RWPE2 (cell line): ENCODE measurements around the gene AIDA.
A peak's percentile ranks its signal among the peaks of the same experiment; 100 is the strongest.

Experiments used
- ATAC-seq: fragments of 200-7000 bp; cut with Tn5 transposase; 3 replicates; pipeline ENCODE4 v1.9.1; 2021; ENCODE audit warnings: low read depth
- DNase-seq: peaks from one replicate; pipeline ENCODE4 v3.0.0-alpha.2; 2020; ENCODE audit warnings: low spot score
- H3K27ac ChIP-seq: fragments of 450-650 bp; 2 replicates; pipeline ENCODE4 v1.5.1; 2017; ENCODE audit warnings: mild to moderate bottlenecking; ENCODE audit not compliant: poor library complexity, severe bottlenecking
- H3K27me3 ChIP-seq: fragments of 250-450 bp; sonication (Bioruptor Pico); 2 replicates; pipeline ENCODE4 v1.5.1; 2021; ENCODE audit warnings: mild to moderate bottlenecking, moderate library complexity; ENCODE audit not compliant: insufficient read depth, poor library complexity, severe bottlenecking
- H3K36me3 ChIP-seq: fragments of 250-450 bp; sonication (Bioruptor Pico); 2 replicates; pipeline ENCODE4 v1.5.1; 2020; ENCODE audit warnings: low read depth, mild to moderate bottlenecking, moderate library complexity
- H3K4me1 ChIP-seq: fragments of 250-450 bp; sonication (Bioruptor Pico); 2 replicates; pipeline ENCODE4 v1.5.1; 2021; ENCODE audit warnings: mild to moderate bottlenecking, moderate library complexity; ENCODE audit not compliant: insufficient read depth, poor library complexity, severe bottlenecking
- H3K4me3 ChIP-seq: fragments of 250-450 bp; sonication (Bioruptor Pico); 2 replicates; pipeline ENCODE4 v1.5.1; 2021; ENCODE audit warnings: mild to moderate bottlenecking, moderate library complexity; ENCODE audit not compliant: severe bottlenecking
- H3K9me3 ChIP-seq: fragments of 250-450 bp; sonication (Bioruptor Pico); 2 replicates; pipeline ENCODE4 v1.5.1; 2021; ENCODE audit warnings: mild to moderate bottlenecking, moderate library complexity; ENCODE audit not compliant: severe bottlenecking
- TF ChIP-seq, protein P1 (sequence below): fragments of 450-650 bp; IDR thresholded peaks from one replicate; pipeline ENCODE4 v1.5.1; 2017; ENCODE audit warnings: mild to moderate bottlenecking, moderate library complexity; ENCODE audit not compliant: poor library complexity, severe bottlenecking

Gene AIDA, protein sequence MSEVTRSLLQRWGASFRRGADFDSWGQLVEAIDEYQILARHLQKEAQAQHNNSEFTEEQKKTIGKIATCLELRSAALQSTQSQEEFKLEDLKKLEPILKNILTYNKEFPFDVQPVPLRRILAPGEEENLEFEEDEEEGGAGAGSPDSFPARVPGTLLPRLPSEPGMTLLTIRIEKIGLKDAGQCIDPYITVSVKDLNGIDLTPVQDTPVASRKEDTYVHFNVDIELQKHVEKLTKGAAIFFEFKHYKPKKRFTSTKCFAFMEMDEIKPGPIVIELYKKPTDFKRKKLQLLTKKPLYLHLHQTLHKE

DNA sequence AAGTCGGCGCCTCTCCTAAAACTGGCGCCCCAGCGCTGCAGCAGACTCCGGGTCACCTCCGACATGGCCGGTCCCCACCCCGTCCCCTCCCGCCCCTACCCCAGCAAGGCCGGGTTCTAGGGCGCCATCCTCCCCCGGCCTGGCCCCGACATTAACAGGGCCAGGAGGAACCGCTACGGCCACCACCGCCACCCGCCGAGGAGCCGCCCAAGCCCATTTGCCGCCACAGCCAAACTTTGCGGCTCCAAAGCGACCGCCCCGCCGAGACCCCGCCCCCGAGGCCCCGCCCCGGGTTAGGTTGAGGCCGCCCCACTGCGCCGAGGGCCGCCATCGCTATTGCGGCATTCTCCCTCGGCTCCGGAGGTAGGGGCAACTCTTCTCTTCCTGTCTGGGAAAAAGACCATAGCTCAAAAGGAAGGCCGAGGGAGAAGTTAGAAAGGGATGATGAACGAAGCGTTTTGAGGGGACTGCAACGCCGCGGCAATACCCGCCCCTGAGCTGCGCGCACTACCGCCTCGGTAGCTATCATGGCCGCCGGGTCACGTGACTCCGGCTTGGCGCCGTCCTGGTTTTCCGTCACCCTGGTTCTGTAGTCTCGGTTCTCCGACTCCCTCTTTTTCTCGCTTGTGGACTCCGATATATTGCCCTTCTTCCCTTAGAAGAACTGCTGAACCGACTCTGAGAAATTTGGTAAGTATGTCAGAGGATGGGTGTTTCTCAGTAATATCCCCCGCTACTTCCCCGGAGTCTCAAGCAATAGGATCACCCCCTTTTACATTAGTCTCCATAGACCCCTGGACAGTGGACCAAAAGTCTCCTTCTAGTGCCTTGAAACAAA is at the start of gene AIDA, which contains the start of gene BROX:
Gene AIDA, minus strand, starts transcription at position 239 of the 838 bp plus-strand sequence. Its CDS starts 174 bp downstream, at position 65.
Gene BROX, plus strand, starts transcription at position 312 of the 838 bp plus-strand sequence. CDS start 3,136 bp downstream, outside the sequence.
- H3K27ac ChIP-seq = peak within 1 kb of the TSS; percentile 88
- H3K4me1 ChIP-seq = peaks cover 9% of the 10 kb centered on the region
- H3K36me3 ChIP-seq = peaks cover 8% of the 10 kb centered on the region
- TF ChIP-seq, protein P1, sequence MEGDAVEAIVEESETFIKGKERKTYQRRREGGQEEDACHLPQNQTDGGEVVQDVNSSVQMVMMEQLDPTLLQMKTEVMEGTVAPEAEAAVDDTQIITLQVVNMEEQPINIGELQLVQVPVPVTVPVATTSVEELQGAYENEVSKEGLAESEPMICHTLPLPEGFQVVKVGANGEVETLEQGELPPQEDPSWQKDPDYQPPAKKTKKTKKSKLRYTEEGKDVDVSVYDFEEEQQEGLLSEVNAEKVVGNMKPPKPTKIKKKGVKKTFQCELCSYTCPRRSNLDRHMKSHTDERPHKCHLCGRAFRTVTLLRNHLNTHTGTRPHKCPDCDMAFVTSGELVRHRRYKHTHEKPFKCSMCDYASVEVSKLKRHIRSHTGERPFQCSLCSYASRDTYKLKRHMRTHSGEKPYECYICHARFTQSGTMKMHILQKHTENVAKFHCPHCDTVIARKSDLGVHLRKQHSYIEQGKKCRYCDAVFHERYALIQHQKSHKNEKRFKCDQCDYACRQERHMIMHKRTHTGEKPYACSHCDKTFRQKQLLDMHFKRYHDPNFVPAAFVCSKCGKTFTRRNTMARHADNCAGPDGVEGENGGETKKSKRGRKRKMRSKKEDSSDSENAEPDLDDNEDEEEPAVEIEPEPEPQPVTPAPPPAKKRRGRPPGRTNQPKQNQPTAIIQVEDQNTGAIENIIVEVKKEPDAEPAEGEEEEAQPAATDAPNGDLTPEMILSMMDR = no peak
- H3K9me3 ChIP-seq = no peaks in the 10 kb centered on the region
- no peaks in the 10 kb centered on the region for H3K27me3 ChIP-seq
- DNase-seq (peak; percentile 74), ATAC-seq (peak; percentile 77)
- peak within 1 kb of the TSS; percentile 52 for H3K4me3 ChIP-seq

DNA sequence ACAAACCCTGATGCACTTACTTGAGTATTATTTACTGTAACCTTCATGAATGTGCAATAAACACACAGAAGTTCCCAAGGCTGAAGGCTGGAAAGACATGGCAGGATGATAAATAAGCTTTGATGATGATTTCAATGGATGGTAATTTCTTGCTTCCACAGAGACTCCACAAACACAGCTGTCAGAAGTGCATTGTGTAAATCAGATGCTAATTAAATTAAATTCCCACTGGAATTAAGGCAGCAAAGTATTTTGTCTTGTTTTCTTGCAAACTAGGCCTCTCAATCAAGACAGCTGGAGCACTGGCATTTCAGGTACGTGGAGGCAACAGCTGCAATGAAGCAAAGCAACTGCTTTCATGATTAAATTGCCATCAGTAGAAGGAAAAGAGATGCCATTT is 48.8 kb upstream of the AIDA start:
- Histone ChIP-seq H3K9me3 (no peaks in the 10 kb centered on the region), H3K4me1 (no peaks in the 10 kb centered on the region), H3K4me3 (no peak overlapping the region), H3K27ac (no peak overlapping the region), H3K36me3 (no peaks in the 10 kb centered on the region), H3K27me3 (no peaks in the 10 kb centered on the region)
- TF ChIP-seq, protein P1 = no peak
- no peak for DNase-seq
- ATAC-seq = no peak

DNA sequence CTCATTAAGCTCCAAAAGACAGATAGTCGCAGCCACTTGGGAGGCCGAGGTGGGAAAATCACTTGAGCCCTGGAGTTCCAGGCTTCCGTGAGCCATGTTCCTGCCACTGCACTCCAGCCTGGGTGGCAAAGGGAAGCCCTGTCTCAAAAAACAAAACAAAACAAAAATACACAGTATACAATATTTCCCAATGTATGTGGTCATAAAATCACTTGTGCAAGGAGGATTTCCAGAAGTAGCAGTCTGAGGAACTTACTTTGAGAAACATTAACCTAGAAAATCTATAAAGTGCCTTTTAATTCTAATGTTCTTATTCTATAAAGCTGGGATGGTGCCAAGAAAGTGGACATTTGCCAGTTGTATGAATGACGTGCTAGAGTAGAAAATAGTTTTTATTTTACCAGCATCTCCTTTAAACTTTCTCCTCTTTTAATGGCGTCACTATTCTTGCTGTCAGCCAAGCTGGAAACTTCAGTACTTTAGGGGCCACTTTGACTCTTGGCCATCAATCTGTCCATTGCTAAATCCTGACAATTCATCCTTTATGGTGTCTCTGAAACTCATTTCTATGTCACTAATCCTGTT is 47.3 kb upstream of the AIDA start:
- Histone ChIP-seq H3K9me3 (no peaks in the 10 kb centered on the region), H3K27me3 (no peaks in the 10 kb centered on the region), H3K4me3 (no peak overlapping the region), H3K36me3 (no peaks in the 10 kb centered on the region), H3K4me1 (no peaks in the 10 kb centered on the region), H3K27ac (no peak overlapping the region)
- DNase-seq (no peak), ATAC-seq (no peak)
- TF ChIP-seq, protein P1 = no peak

DNA sequence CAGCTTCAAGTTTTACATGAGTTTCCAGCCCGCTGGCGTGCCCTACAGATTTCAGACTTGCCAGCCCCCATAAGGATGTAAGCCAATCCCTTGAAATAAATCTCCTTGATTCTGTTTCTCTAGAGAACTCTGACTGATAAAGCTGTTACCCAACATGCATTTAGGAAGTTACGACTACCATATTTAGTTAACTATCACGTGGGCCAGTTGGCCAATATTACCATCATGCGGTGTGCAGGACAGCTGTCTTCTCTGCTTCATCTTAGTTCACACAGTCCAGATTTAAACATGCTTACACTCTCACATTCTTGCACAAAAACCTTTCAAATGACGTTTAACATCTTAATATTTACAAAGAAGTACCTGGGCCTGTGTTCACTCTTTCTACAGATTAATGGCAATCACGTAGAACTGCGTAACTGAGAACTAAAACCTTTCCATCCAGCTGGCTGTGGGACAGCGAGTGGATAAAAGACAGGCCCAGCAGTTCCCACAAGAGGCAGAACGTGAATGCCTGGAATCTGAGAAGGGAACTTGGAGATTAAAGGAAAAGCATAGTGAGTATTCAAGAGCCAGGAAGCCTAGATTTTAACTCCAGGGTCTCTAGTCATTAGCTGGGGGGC is 45.5 kb upstream of the AIDA start:
- H3K4me3 ChIP-seq = no peak overlapping the region
- TF ChIP-seq, protein P1 = no peak
- H3K4me1 ChIP-seq = no peaks in the 10 kb centered on the region
- no peak overlapping the region for H3K27ac ChIP-seq
- no peaks in the 10 kb centered on the region for H3K9me3 ChIP-seq
- ATAC-seq = no peak
- H3K36me3 ChIP-seq = no peaks in the 10 kb centered on the region
- no peaks in the 10 kb centered on the region for H3K27me3 ChIP-seq
- DNase-seq = no peak
